Astrocyte (in vitro differentiated cells and primary cell): ENCODE measurements around the gene PLPPR1. TPM values are rescaled to one million over a fixed set of nuclear protein-coding genes. Genes with fewer than 3 reads are reported as not detected.

ENCODE experiments used
- DNase-seq: peaks from one replicate; pipeline ENCODE4 v3.0.0-alpha.2; 2010; ENCODE audit warnings: low read depth
- FAIRE-seq: peaks from 2 replicates; lab custom pipeline; 2011; peaks lifted over from hg19 to GRCh38; lab: Jason Lieb, UNC
- H2AFZ ChIP-seq: 2 replicates; pipeline ENCODE4 v1.6.0; 2012; ENCODE audit warnings: low read depth, low read length, inconsistent platforms
- H3K27ac ChIP-seq: 2 replicates; pipeline ENCODE4 v1.5.1; 2011; ENCODE audit warnings: low read depth, low read length, inconsistent platforms
- H3K27me3 ChIP-seq: 2 replicates; pipeline ENCODE4 v1.6.0; 2011; ENCODE audit warnings: low read length, inconsistent platforms; ENCODE audit not compliant: insufficient read depth
- H3K36me3 ChIP-seq: 2 replicates; pipeline ENCODE4 v1.5.1; 2011; ENCODE audit warnings: low read length, inconsistent platforms; ENCODE audit not compliant: insufficient read depth
- H3K4me1 ChIP-seq: 2 replicates; pipeline ENCODE4 v1.5.1; 2011; ENCODE audit warnings: low read length, inconsistent platforms; ENCODE audit not compliant: insufficient read depth
- H3K4me2 ChIP-seq: 2 replicates; pipeline ENCODE4 v1.6.0; 2012; ENCODE audit warnings: low read length, inconsistent platforms
- H3K4me3 ChIP-seq: 2 replicates; pipeline ENCODE4 v1.5.1; 2011; ENCODE audit warnings: low read depth, mild to moderate bottlenecking, low read length, inconsistent platforms; ENCODE audit not compliant: insufficient read depth
- H3K79me2 ChIP-seq: 2 replicates; pipeline ENCODE4 v1.6.0; 2012; ENCODE audit warnings: mild to moderate bottlenecking, low read length, inconsistent platforms; ENCODE audit not compliant: insufficient read depth
- H3K9ac ChIP-seq: 2 replicates; pipeline ENCODE4 v1.6.0; 2012; ENCODE audit warnings: mild to moderate bottlenecking, low read length, inconsistent platforms
- H3K9me3 ChIP-seq: 2 replicates; pipeline ENCODE4 v1.5.1; 2012; ENCODE audit warnings: low read depth, mild to moderate bottlenecking, low read length, inconsistent platforms; ENCODE audit not compliant: insufficient read depth
- H4K20me1 ChIP-seq: 2 replicates; pipeline ENCODE4 v1.6.0; 2012; ENCODE audit warnings: low read length, inconsistent platforms; ENCODE audit not compliant: insufficient read depth
- H3K27ac Mint-ChIP-seq: one replicate; pipeline ENCODE4 v1.8.0; 2021; ENCODE audit warnings: mild to moderate bottlenecking, mixed read lengths; ENCODE audit not compliant: unreplicated experiment
- H3K27me3 Mint-ChIP-seq: one replicate; pipeline ENCODE4 v1.8.0; 2021; ENCODE audit warnings: low read depth, mixed read lengths; ENCODE audit not compliant: unreplicated experiment
- H3K36me3 Mint-ChIP-seq: one replicate; pipeline ENCODE4 v1.8.0; 2021; ENCODE audit warnings: low read depth, mixed read lengths; ENCODE audit not compliant: unreplicated experiment
- H3K4me1 Mint-ChIP-seq: one replicate; pipeline ENCODE4 v1.8.0; 2021; ENCODE audit warnings: low read depth, mixed read lengths; ENCODE audit not compliant: unreplicated experiment
- H3K4me3 Mint-ChIP-seq: one replicate; pipeline ENCODE4 v1.8.0; 2021; ENCODE audit warnings: mild to moderate bottlenecking, moderate library complexity, mixed read lengths; ENCODE audit not compliant: unreplicated experiment
- H3K9me3 Mint-ChIP-seq: one replicate; pipeline ENCODE4 v1.8.0; 2021; ENCODE audit warnings: mild to moderate bottlenecking, mixed read lengths; ENCODE audit not compliant: unreplicated experiment
- CTCF ChIP-seq: IDR thresholded peaks from 2 replicates; pipeline ENCODE4 v1.5.1; 2011; ENCODE audit warnings: low read depth, mild to moderate bottlenecking, inconsistent platforms, low read length, moderate library complexity; ENCODE audit not compliant: insufficient read depth
- EZH2 ChIP-seq: IDR thresholded peaks from 2 replicates; pipeline ENCODE4 v1.6.1; 2012; ENCODE audit warnings: mild to moderate bottlenecking, low read length, inconsistent platforms; ENCODE audit not compliant: insufficient read depth
- total RNA-seq: library from RNA; stranded (reverse); gene quantifications from 2 replicates; pipeline ENCODE4 v1.2.1, GENCODE V29; 2021

Gene PLPPR1
- total RNA-seq, 1 donor from 2014 or later, result not detected

- Mint-ChIP-seq H3K4me3 (no peak overlapping the region), H3K9me3 (peaks cover 6% of the 10 kb centered on the region), H3K27ac (no peak overlapping the region), H3K36me3 (peaks cover 5% of the 10 kb centered on the region), H3K4me1 (peaks cover 15% of the 10 kb centered on the region), H3K27me3 (no peaks in the 10 kb centered on the region)
- H3K4me3 ChIP-seq, result no peak overlapping the region
- no peak overlapping the region for H2AFZ ChIP-seq
- H3K9me3 ChIP-seq, result no peaks in the 10 kb centered on the region
- FAIRE-seq, result no peak
- TF ChIP-seq EZH2, result no peak
- TF ChIP-seq CTCF, result no peak
- H3K4me2 ChIP-seq, result no peak overlapping the region
- no peaks in the 10 kb centered on the region for H3K4me1 ChIP-seq
- H3K27ac ChIP-seq, result no peak overlapping the region
- H3K9ac ChIP-seq, result no peak overlapping the region
- H3K79me2 ChIP-seq, result no peaks in the 10 kb centered on the region
- H3K27me3 ChIP-seq, result no peaks in the 10 kb centered on the region
- no peak for DNase-seq
- no peaks in the 10 kb centered on the region for H4K20me1 ChIP-seq
- H3K36me3 ChIP-seq, result no peaks in the 10 kb centered on the region
Observed at GRCh38 chr9:101356619-101357018, 328.1 kb downstream of the PLPPR1 start.

DNA sequence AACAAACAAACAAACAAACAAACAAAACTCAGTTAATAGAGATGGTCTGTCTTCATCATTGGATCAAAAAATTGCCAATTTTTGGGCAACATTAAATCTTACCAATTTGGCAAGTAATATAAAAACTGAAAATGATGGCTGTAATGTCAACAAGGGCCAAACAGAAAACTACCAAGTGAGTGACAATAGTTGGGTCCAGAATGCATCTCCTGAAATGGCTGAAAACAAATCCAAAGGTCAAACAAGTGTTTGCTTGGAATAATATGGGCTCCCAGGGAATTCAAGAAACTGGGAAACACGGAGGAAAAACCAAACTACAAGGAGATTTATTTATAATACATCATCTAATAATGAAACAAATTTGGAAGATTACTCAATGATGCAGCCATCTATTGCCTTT is 331.2 kb downstream of the PLPPR1 start:
- H3K36me3 Mint-ChIP-seq, result peaks cover 7% of the 10 kb centered on the region
- no peaks in the 10 kb centered on the region for H3K27me3 ChIP-seq
- no peak overlapping the region for H2AFZ ChIP-seq
- peaks cover 6% of the 10 kb centered on the region for H3K9me3 Mint-ChIP-seq
- no peak overlapping the region for H3K27ac Mint-ChIP-seq
- H3K4me3 ChIP-seq, result no peak overlapping the region
- no peaks in the 10 kb centered on the region for H3K36me3 ChIP-seq
- no peak overlapping the region for H3K27ac ChIP-seq
- no peak for TF ChIP-seq CTCF
- TF ChIP-seq EZH2, result no peak
- H3K9me3 ChIP-seq, result no peaks in the 10 kb centered on the region
- FAIRE-seq (no peak), DNase-seq (no peak)
- no peaks in the 10 kb centered on the region for H3K4me1 ChIP-seq
- H3K27me3 Mint-ChIP-seq, result no peaks in the 10 kb centered on the region
- H3K4me2 ChIP-seq, result no peak overlapping the region
- no peak overlapping the region for H3K4me3 Mint-ChIP-seq
- H4K20me1 ChIP-seq, result no peaks in the 10 kb centered on the region
- no peaks in the 10 kb centered on the region for H3K79me2 ChIP-seq
- peaks cover 12% of the 10 kb centered on the region for H3K4me1 Mint-ChIP-seq
- no peak overlapping the region for H3K9ac ChIP-seq

DNA sequence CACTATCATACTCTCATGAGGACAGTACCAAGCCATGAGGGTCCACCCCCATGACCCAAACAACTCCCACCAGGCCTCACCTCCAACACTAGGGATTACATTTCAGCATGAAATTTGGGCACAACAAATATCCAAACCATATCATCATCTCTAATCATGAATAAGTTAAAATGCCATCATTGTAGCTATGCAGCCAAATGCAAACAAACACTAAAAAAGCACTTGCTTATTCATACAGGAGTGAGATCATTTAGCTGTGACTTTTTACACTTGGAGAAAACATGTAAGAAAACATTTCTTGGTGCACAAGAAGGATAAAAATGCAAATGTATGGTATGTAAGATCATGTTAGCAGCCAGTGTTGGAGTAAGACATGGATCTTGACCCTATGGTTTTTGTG is 332.1 kb downstream of the PLPPR1 start:
- TF ChIP-seq EZH2 (no peak), CTCF (no peak)
- Histone ChIP-seq H3K79me2 (no peaks in the 10 kb centered on the region), H3K4me3 (no peak overlapping the region), H3K4me1 (no peaks in the 10 kb centered on the region), H3K9me3 (no peaks in the 10 kb centered on the region), H3K27me3 (no peaks in the 10 kb centered on the region), H4K20me1 (no peaks in the 10 kb centered on the region), H3K4me2 (no peak overlapping the region), H3K27ac (no peak overlapping the region), H3K9ac (no peak overlapping the region), H3K36me3 (no peaks in the 10 kb centered on the region), H2AFZ (no peak overlapping the region)
- DNase-seq (no peak), FAIRE-seq (no peak)
- no peak overlapping the region for H3K27ac Mint-ChIP-seq
- no peak overlapping the region for H3K4me3 Mint-ChIP-seq
- peaks cover 6% of the 10 kb centered on the region for H3K9me3 Mint-ChIP-seq
- no peaks in the 10 kb centered on the region for H3K27me3 Mint-ChIP-seq
- peaks cover 10% of the 10 kb centered on the region for H3K4me1 Mint-ChIP-seq
- peaks cover 7% of the 10 kb centered on the region for H3K36me3 Mint-ChIP-seq
